ENCODE data around the gene SLC16A1.

DNA sequence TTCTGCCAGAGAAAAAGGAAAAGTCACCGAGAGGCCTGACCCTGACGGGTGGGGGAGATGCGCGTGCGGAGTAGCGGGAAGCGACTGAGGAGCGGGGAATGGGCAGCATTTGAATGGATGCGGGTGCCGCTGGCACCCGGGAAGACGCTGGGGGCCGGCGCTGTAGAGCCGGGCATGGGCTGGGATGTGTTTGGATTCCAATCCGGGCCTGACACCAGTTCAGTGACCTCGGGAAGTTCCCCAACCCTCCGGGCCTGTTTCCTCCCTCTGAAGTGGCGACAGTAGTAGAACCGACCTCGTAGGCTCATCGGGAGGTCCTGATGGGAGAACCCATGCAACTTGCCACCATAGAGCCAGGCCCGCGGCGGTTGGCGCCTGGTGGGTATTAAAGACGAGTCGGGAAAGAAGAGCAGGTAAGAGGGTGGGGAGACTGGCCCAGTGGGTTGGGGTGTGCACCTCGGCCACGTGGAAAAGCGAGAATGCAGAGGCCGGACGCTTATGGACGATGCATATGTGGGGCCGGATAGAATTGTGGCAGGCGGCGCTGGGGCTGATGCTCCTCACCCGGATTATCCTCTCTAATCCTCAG lies 642 bp upstream of the SLC16A1 start:
- no peak for TF ChIP-seq FOXP2 (optimal IDR thresholded peaks at IDR 0.05; ENCODE audit: control extremely low read depth, extremely low read length, insufficient read depth)
- no peak for TF ChIP-seq POLR2AphosphoS5 (IDR thresholded peaks at IDR 0.05; ENCODE audit: borderline replicate concordance, low read depth, low read length)
- no peak for TF ChIP-seq EZH2 (IDR thresholded peaks at IDR 0.05)
